ENCODE results near the gene MYO5A. TPM values are rescaled to one million over a fixed set of nuclear protein-coding genes. Genes with fewer than 3 reads are reported as not detected.

Gene MYO5A
- total RNA-seq, 4 donors from 2014 or later: 8.9 to 65.2 (median 12.7) TPM

DNA sequence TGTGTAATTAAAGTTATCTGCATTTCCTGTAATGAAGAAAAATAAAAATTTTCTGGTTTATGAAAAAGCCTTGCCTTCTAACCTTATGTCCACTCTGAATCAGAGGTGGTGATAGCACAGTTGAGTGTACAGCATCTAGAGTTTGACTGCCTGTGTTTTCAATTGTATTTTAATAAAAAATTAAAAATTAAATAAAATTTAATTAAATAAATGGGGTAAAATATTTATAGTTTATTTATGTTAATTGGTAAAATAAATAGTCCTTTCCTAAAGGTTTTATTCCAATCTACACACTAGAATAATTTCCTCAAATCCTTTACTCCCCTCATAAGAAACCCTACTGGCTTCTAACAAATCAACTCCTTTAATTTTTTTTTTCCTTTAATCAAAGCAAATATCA lies 121.3 kb downstream of the MYO5A start:
- TF ChIP-seq, protein P1, sequence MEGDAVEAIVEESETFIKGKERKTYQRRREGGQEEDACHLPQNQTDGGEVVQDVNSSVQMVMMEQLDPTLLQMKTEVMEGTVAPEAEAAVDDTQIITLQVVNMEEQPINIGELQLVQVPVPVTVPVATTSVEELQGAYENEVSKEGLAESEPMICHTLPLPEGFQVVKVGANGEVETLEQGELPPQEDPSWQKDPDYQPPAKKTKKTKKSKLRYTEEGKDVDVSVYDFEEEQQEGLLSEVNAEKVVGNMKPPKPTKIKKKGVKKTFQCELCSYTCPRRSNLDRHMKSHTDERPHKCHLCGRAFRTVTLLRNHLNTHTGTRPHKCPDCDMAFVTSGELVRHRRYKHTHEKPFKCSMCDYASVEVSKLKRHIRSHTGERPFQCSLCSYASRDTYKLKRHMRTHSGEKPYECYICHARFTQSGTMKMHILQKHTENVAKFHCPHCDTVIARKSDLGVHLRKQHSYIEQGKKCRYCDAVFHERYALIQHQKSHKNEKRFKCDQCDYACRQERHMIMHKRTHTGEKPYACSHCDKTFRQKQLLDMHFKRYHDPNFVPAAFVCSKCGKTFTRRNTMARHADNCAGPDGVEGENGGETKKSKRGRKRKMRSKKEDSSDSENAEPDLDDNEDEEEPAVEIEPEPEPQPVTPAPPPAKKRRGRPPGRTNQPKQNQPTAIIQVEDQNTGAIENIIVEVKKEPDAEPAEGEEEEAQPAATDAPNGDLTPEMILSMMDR (IDR thresholded peaks at IDR 0.05): no peak
- no peak for TF ChIP-seq POLR2A (IDR thresholded peaks at IDR 0.05)

GRCh38 chr15:52406601-52407000 lies 122.1 kb downstream of the MYO5A start:
- Histone ChIP-seq H3K4me1 (no peaks in the 10 kb centered on the region), H3K4me3 (no peak overlapping the region), H3K27ac (no peak overlapping the region), H3K36me3 (no peaks in the 10 kb centered on the region), H3K27me3 (no peaks in the 10 kb centered on the region), H3K9me3 (no peaks in the 10 kb centered on the region)
- no peak for DNase-seq
- no peak for TF ChIP-seq POLR2A (IDR thresholded peaks at IDR 0.05)
- TF ChIP-seq, protein P1 (IDR thresholded peaks at IDR 0.05): no peak

More for the DNA sequence above, 121.3 kb downstream of the MYO5A start:
- no peaks in the 10 kb centered on the region for H3K36me3 ChIP-seq
- no peak for DNase-seq
- H3K9me3 ChIP-seq: no peaks in the 10 kb centered on the region
- no peaks in the 10 kb centered on the region for H3K4me1 ChIP-seq
- no peaks in the 10 kb centered on the region for H3K27me3 ChIP-seq
- no peak overlapping the region for H3K27ac ChIP-seq
- H3K4me3 ChIP-seq: no peak overlapping the region

GRCh38 chr15:52405856-52406255 lies 122.8 kb downstream of the MYO5A start:
- Histone ChIP-seq H3K4me3 (no peak overlapping the region), H3K9me3 (no peaks in the 10 kb centered on the region), H3K36me3 (no peaks in the 10 kb centered on the region), H3K4me1 (no peaks in the 10 kb centered on the region), H3K27ac (no peak overlapping the region), H3K27me3 (no peaks in the 10 kb centered on the region)
- DNase-seq: no peak
- no peak for TF ChIP-seq POLR2A (IDR thresholded peaks at IDR 0.05)
- TF ChIP-seq, protein P1 (IDR thresholded peaks at IDR 0.05): no peak

DNA sequence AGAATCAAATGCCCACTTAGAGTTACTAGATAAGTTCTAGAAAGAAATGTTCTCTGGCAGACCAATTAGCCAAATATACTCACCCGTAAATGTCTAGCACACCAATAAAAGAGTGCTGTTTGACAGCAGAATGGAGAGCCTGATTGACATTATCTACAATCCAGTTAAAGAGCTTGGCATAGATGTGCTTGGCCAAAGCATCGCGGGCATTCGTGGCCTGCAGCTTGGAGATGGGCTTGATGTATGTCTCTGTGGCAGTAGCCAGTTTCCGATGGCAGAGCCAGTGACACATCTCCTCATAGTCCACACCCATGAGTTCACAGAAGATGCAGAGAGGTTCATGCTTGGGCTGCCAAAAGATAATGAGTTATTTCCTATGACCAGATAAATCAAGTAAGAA lies 131.6 kb downstream of the MYO5A start:
- Histone ChIP-seq H3K9me3 (no peaks in the 10 kb centered on the region), H3K4me1 (no peaks in the 10 kb centered on the region), H3K27ac (no peak overlapping the region), H3K36me3 (no peaks in the 10 kb centered on the region), H3K4me3 (no peak overlapping the region), H3K27me3 (no peaks in the 10 kb centered on the region)
- no peak for TF ChIP-seq POLR2A (IDR thresholded peaks at IDR 0.05)
- TF ChIP-seq, protein P1 (IDR thresholded peaks at IDR 0.05): no peak
- DNase-seq: no peak

DNA sequence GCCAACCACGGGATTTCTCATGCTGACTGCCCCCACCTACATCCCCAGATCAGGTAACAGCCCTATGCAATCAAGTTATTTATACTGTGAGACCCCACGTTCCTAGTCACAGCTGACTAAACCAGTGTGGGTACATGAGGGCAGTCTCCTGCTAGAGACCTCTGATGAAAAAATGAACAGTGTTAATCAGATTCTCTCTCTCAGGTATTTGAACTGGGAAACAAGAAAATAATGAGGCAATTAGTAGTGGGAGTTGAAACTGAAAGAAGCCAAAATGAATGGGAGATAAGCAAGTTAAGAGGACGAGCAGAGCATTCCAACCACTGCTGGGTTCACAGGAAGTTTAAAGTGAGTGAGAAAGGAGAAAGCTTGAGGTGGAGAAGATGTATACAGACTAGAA lies 134.6 kb downstream of the MYO5A start:
- H3K36me3 ChIP-seq: no peaks in the 10 kb centered on the region
- no peak for DNase-seq
- TF ChIP-seq, protein P1 (IDR thresholded peaks at IDR 0.05): no peak
- no peak for TF ChIP-seq POLR2A (IDR thresholded peaks at IDR 0.05)
- H3K27me3 ChIP-seq: no peaks in the 10 kb centered on the region
- no peak overlapping the region for H3K4me3 ChIP-seq
- H3K9me3 ChIP-seq: no peaks in the 10 kb centered on the region
- H3K4me1 ChIP-seq: no peaks in the 10 kb centered on the region
- H3K27ac ChIP-seq: no peak overlapping the region

Measured in Peyer's patch (tissue), 4 donors.